PFSK-1 (cell line): ENCODE measurements around the gene CCDC196.

Experiments used
- SIN3A ChIP-seq: IDR thresholded peaks from 2 replicates; pipeline ENCODE4 v1.6.1; 2012; ENCODE audit warnings: mild to moderate bottlenecking, low read length, moderate library complexity, borderline replicate concordance; ENCODE audit not compliant: insufficient read depth
- TF ChIP-seq, protein P1 (sequence below), 2 experiments: IDR thresholded peaks; 2 replicates each; pipeline versions ENCODE4 v1.6.1 to v1.8.0; 2011 to 2012; ENCODE audit warnings: low read depth in 2 of 2, low read length in 2 of 2, control low read depth in 1 of 2, inconsistent platforms in 1 of 2, mild to moderate bottlenecking in 1 of 2, moderate library complexity in 1 of 2; ENCODE audit not compliant: insufficient read depth in 1 of 2

DNA sequence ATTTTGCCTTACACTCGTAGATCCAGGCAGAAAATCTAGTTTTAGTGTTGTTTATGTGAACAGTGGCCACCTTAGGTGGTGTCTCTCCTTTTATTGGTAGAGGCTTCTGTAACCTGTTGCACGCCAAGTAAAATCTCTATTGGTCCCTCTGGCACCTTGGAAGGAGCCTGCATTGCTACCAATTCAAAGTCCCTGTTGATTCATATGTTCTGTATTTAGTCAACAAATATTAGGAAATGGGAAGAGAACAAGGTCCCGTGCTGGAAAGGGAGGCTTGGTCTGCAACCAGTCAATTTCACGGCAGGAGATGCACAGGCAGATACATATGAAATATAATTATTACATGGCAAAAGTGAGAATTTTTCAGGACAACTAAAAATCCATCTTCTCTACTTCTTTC lies 15.4 kb downstream of the CCDC196 start:
- TF ChIP-seq, protein P1, sequence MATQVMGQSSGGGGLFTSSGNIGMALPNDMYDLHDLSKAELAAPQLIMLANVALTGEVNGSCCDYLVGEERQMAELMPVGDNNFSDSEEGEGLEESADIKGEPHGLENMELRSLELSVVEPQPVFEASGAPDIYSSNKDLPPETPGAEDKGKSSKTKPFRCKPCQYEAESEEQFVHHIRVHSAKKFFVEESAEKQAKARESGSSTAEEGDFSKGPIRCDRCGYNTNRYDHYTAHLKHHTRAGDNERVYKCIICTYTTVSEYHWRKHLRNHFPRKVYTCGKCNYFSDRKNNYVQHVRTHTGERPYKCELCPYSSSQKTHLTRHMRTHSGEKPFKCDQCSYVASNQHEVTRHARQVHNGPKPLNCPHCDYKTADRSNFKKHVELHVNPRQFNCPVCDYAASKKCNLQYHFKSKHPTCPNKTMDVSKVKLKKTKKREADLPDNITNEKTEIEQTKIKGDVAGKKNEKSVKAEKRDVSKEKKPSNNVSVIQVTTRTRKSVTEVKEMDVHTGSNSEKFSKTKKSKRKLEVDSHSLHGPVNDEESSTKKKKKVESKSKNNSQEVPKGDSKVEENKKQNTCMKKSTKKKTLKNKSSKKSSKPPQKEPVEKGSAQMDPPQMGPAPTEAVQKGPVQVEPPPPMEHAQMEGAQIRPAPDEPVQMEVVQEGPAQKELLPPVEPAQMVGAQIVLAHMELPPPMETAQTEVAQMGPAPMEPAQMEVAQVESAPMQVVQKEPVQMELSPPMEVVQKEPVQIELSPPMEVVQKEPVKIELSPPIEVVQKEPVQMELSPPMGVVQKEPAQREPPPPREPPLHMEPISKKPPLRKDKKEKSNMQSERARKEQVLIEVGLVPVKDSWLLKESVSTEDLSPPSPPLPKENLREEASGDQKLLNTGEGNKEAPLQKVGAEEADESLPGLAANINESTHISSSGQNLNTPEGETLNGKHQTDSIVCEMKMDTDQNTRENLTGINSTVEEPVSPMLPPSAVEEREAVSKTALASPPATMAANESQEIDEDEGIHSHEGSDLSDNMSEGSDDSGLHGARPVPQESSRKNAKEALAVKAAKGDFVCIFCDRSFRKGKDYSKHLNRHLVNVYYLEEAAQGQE (IDR thresholded peaks at IDR 0.05; ENCODE audit: insufficient read depth in 1 of 2, low read depth in 2 of 2, low read length in 2 of 2), result no peak
- no peak for TF ChIP-seq SIN3A
